Kidney epithelial cell (primary cell): Measurements from ENCODE around the gene P2RY6. TPM values are rescaled to one million over a fixed set of nuclear protein-coding genes. Genes with fewer than 3 reads are reported as not detected.
"Not testable (repeated sequence)": the region's sequence is repeated elsewhere in the genome, so short reads cannot be mapped to it uniquely, and the experiment has no call there.

Experiments used
- DNase-seq: peaks from one replicate; pipeline ENCODE4 v3.0.0-alpha.2; 2010; ENCODE audit warnings: low read depth
- H3K27me3 ChIP-seq: 2 replicates; pipeline ENCODE4 v1.6.0; 2011; ENCODE audit warnings: low read length; ENCODE audit not compliant: control insufficient read depth, insufficient read depth
- H3K36me3 ChIP-seq: 2 replicates; pipeline ENCODE4 v1.5.1; 2011; ENCODE audit warnings: low read length; ENCODE audit not compliant: control insufficient read depth, insufficient read depth
- H3K4me3 ChIP-seq: 2 replicates; pipeline ENCODE4 v1.5.1; 2011; ENCODE audit warnings: low read depth, mild to moderate bottlenecking, control low read depth, low read length
- total RNA-seq: library from RNA; depleted of rRNA; stranded (reverse); fragments of >200 nt; gene quantifications from 2 replicates; pipeline ENCODE4 v1.2.3, GENCODE V29; 2015
- TF ChIP-seq, protein P1 (sequence below): IDR thresholded peaks from 2 replicates; pipeline ENCODE4 v1.5.1; 2011; ENCODE audit warnings: mild to moderate bottlenecking, moderate library complexity, low read length, control low read depth, inconsistent platforms; ENCODE audit not compliant: insufficient read depth, poor library complexity, severe bottlenecking

P2RY6 gene
- total RNA-seq, 1 donor from 2014 or later, result 6.1 TPM

DNA sequence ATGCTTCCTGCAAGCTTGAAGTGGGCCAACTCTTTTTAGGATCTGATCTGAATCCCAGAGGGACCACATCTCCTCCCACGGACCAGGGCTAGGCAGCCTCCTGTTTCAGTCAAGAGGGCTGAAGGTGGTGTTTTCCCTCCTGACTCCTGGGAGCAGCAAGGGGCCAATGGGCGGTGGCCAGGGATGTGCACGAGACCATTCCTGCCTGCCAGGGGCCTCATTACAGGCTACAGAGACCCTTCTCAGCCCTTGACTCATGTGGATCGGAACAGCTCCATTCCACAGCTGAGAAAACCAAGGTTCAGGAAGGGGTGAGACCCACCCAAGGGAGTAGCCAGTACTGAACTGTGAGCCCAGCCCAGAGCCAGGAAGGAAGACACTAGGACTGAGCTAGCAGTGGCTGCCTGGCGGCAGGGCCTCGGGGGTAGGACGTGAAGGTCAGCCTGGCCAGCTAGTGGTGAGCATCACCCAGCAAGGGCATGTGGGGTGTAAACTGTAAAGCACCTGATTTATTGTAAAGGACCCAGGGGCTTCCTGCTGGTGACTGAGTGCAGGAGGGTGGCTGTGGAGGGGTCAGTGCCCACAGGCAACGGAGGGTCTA lies 3.4 kb upstream of the P2RY6 start:
- no peaks in the 10 kb centered on the region for H3K27me3 ChIP-seq
- no peak for DNase-seq
- TF ChIP-seq, protein P1, sequence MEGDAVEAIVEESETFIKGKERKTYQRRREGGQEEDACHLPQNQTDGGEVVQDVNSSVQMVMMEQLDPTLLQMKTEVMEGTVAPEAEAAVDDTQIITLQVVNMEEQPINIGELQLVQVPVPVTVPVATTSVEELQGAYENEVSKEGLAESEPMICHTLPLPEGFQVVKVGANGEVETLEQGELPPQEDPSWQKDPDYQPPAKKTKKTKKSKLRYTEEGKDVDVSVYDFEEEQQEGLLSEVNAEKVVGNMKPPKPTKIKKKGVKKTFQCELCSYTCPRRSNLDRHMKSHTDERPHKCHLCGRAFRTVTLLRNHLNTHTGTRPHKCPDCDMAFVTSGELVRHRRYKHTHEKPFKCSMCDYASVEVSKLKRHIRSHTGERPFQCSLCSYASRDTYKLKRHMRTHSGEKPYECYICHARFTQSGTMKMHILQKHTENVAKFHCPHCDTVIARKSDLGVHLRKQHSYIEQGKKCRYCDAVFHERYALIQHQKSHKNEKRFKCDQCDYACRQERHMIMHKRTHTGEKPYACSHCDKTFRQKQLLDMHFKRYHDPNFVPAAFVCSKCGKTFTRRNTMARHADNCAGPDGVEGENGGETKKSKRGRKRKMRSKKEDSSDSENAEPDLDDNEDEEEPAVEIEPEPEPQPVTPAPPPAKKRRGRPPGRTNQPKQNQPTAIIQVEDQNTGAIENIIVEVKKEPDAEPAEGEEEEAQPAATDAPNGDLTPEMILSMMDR, result no peak

DNA sequence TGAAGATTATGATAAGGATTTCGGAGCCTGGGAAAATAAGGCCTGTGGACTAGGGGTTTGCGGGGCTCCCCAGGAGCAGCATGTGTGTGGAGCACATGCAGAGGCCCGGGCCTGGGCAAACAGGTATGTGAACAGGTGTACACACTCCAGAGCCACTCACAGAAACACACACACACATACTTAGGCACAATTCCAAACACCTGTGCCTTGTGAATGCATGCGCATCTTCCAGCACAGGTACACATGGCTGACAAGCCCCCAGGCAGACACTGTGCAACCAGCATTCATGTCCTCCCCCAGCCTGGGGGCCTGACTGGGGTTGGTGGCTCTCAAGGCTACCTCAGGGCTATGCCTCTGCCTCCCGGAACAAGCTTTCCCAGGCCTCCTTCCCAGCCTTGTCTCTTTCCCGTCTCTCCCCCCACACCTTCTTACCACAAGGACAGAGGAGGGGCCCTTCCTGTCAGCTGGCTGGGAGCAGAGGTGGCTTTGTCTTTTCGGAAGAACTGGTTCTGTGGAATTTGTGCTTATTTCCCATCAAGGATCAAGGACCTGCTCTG lies 2.6 kb upstream of the P2RY6 start:
- no peak for DNase-seq
- TF ChIP-seq, protein P1, result no peak
- Histone ChIP-seq H3K36me3 (no peaks in the 10 kb centered on the region), H3K27me3 (no peaks in the 10 kb centered on the region), H3K4me3 (no peak overlapping the region)

More for the DNA sequence above, 3.4 kb upstream of the P2RY6 start:
- no peaks in the 10 kb centered on the region for H3K36me3 ChIP-seq
- H3K4me3 ChIP-seq, result no peak overlapping the region

DNA sequence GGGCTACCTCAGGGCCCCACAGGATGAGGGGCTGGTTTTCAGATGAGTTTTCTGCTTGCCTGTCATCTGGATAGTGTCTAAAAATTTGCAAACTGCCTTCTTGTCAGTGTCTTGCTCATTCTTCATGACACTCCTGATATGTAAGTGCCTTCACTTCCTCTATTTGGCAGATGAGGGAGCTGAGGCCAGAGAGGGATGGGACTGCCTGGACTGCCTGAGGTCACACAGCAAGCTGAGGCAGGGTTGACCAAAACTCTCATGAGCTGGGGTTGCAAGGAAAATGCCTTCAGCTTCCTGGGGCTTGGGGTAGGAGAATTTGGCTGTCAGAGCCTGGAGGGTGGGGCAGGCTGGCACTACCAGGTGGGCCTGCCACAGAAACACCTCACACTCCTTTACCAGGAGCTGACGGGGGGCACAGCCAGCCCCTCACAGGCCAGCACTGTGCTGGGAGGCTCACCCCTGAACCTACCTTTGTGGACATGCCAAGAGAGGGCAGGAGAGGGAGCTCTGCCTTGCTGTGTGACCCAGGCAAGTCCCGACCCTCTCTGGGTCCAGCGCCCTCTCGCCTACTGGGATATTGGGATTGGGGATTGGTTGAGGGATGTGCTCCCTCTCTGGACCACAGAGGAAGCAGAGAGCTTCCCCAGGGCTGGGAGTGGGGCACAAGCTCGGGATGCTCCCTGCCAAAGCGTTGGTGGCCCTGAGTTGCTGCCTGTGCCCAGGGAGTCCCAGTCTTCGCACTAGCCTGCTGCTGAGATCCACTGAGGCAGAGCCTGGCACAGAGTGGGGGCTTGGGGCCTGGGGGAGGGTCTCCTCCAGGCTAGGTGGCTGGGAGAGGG lies 1.9 kb upstream of the P2RY6 start:
- TF ChIP-seq, protein P1, result no peak
- DNase-seq, result no peak
- no peak overlapping the region for H3K4me3 ChIP-seq
- no peaks in the 10 kb centered on the region for H3K36me3 ChIP-seq
- H3K27me3 ChIP-seq, result no peaks in the 10 kb centered on the region

DNA sequence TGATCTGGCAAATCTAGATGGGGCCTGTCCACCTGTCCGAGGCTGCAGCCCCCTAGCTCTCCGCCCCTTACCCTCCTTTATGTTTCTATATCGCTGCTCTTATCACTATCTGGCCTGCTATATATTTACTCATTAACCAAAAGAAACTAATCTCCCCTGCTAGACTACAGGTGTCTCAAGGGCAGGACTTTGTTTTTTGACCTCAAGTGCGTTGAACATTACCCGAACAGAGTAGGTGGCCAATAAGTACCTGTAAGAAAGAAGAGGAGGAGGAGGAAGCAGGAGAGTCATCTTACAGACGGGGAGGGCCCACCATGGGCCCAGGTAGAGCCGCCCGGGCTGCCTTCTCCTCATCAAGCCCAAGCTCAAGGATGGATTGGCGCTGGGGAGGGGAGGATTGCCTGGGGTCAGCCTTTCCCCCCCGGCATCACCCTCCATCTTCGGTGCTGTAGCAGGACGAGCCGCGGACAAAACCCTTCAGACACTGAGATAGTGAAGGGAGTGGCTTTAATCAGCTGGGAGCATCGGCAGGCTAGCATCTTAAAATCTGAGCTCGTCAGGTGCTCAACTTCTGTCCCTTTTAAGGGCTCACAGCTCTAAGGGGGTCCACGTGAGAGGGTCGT lies 1.2 kb upstream of the P2RY6 start:
- H3K4me3 ChIP-seq, result no peak overlapping the region
- H3K27me3 ChIP-seq, result no peaks in the 10 kb centered on the region
- TF ChIP-seq, protein P1, result no peak
- H3K36me3 ChIP-seq, result no peaks in the 10 kb centered on the region
- DNase-seq, result no peak

DNA sequence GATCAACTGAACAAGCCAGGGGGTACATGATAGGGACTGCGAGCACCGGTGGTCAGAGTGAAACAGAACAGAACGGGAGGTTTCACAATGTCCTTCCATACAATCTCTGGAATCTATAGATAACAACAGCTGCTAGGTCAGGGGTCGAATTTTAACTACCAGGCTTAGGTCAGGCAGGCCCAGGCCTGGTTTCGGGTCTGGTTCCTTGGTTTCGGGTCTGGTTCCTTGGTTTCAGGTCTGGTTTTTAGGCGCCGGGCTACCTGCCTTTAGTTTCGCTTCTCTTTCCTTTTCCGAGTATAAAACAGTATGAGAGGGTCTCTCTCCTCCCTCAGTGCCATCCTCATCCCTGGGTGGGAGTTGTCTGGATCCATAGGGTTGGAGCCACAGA lies 666 bp upstream of the P2RY6 start:
- H3K36me3 ChIP-seq, H3K4me3 ChIP-seq, DNase-seq, H3K27me3 ChIP-seq: not testable (repeated sequence)

DNA sequence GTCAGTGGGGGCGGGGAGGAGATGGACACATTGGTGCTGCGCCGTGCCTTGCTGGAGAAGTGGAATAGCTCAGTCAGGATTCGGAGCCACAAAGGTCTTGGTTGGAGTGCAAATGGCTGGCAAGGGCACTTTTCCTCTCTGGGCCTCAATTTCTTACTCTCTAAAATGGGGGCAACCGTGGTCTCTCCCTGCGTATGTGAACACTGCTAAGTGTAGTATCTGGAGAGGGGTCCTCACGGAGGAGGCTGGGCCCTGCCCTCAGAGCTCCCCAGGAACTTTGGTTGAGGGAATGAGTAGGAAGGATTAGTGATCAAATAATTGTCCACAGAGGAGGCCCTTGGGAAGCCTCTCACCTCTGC lies 521 bp downstream of the P2RY6 start:
- TF ChIP-seq, protein P1, result no peak
- no peak overlapping the region for H3K4me3 ChIP-seq
- no peak for DNase-seq

More for the DNA sequence above, 521 bp downstream of the P2RY6 start:
- H3K27me3 ChIP-seq, result no peaks in the 10 kb centered on the region
- no peaks in the 10 kb centered on the region for H3K36me3 ChIP-seq
